Central memory CD8-positive, alpha-beta T cell (primary cell): Measurements from ENCODE around the gene SMIM1.
"Not testable (repeated sequence)": the region's sequence is repeated elsewhere in the genome, so short reads cannot be mapped to it uniquely, and the experiment has no call there.

Source experiments
- ATAC-seq: fragments of 150-1000 bp; cut with Tn5 transposase; replicated peaks from 2 replicates; pipeline ENCODE4 v1.10.0; 2022; ENCODE audit warnings: mild to moderate bottlenecking, moderate FRiP score, moderate number of reproducible peaks; ENCODE audit not compliant: poor library complexity, severe bottlenecking; ENCODE audit errors: extremely low read depth
- DNase-seq, 2 donors: peaks; one replicate each; pipeline ENCODE4 v3.0.0; 2021; ENCODE audit warnings: low spot score in 2 of 2
- H3K27ac Mint-ChIP-seq: one replicate; pipeline ENCODE4 v1.8.0; 2022; ENCODE audit warnings: low read depth, mild to moderate bottlenecking, moderate library complexity, mixed read lengths
- H3K27me3 Mint-ChIP-seq: one replicate; pipeline ENCODE4 v1.8.0; 2022; ENCODE audit warnings: mixed read lengths
- H3K36me3 Mint-ChIP-seq: one replicate; pipeline ENCODE4 v1.8.0; 2022; ENCODE audit warnings: mild to moderate bottlenecking, moderate library complexity, mixed read lengths; ENCODE audit not compliant: insufficient read depth
- H3K4me1 Mint-ChIP-seq: one replicate; pipeline ENCODE4 v1.8.0; 2022; ENCODE audit warnings: mixed read lengths
- H3K4me3 Mint-ChIP-seq: one replicate; pipeline ENCODE4 v1.8.0; 2022; ENCODE audit warnings: mild to moderate bottlenecking, moderate library complexity, mixed read lengths
- H3K9me3 Mint-ChIP-seq: one replicate; pipeline ENCODE4 v1.8.0; 2022; ENCODE audit warnings: mixed read lengths

SMIM1 gene, protein sequence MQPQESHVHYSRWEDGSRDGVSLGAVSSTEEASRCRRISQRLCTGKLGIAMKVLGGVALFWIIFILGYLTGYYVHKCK

DNA sequence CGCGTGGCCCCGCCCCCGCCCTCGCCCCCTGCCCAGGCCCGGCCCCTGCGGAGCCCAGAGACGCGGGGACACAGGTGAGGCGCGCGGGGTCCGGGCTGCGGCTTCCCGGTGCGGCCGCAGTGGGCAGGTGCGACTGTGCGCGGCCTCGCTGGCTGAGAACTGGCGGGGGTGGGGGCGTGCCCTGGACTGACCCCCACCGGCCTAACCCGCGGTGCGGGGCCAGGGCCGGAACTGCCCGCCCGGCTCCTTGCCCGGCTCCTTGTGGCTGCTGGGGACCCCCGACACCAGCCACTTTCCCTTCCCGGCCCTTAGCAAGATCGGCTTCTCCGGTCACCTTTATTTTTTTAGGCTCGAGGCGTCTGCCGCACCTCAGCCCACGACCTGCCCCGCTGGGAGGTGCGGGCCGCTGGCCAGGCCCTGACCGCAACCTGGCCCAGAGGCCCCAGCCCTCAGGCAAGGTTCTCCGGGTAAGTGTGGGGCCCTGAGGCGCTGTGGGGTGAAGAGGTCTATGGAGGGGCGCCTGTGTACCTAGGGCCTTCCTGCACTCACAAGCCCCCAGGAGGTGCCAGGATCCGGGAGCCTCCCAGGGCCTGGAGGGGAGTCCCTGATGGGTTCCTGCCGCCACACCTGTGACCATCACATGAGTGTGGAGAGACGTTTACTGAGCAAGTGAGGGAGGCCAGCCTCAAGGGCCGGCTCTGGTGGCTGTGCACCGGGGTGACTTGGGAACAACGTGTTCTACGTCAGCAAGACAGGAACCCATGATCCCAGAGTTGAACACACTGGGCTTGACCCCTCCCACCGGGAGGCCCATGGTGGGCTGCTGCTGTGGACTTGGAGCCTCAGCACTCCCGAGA lies at the start of gene SMIM1:
SMIM1 (plus strand) TSS at position 35 of the 857 bp plus-strand sequence. CDS start 2,625 bp downstream, outside the sequence.
- Mint-ChIP-seq H3K4me3 (peak within 1 kb of the TSS; percentile 69), H3K4me1 (peaks cover 9% of the 10 kb centered on the region), H3K9me3 (no peaks in the 10 kb centered on the region), H3K27me3 (peaks cover under 1% of the 10 kb centered on the region), H3K36me3 (peaks cover 6% of the 10 kb centered on the region), H3K27ac (peak within 1 kb of the TSS; percentile 35)
- ATAC-seq: no peak
- DNase-seq: no peak

DNA sequence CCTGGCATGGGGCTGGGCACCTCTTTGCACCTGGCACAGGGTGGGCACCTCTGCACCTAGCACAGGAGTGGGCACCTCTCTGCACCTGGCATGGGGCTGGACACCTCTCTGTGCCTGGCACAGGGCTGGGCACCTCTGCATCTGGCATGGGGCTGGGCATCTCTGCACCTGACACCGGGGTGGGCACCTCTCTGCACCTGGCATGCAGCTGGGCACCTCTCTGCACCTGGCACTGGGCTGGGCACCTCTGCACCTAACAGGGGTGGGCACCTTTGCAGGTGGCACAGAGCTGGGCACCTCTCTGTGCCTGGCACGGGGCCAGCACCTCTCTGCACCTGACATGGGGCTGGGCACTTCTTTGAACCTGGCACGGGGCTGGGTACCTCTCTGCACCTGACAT lies 49.7 kb upstream of the SMIM1 start:
- Mint-ChIP-seq H3K27me3 (no peaks in the 10 kb centered on the region), H3K4me1 (peaks cover 11% of the 10 kb centered on the region), H3K36me3 (peaks cover 1% of the 10 kb centered on the region), H3K27ac (no peak overlapping the region), H3K9me3 (no peaks in the 10 kb centered on the region), H3K4me3 (no peak overlapping the region)
- DNase-seq (no peak), ATAC-seq (no peak)

DNA sequence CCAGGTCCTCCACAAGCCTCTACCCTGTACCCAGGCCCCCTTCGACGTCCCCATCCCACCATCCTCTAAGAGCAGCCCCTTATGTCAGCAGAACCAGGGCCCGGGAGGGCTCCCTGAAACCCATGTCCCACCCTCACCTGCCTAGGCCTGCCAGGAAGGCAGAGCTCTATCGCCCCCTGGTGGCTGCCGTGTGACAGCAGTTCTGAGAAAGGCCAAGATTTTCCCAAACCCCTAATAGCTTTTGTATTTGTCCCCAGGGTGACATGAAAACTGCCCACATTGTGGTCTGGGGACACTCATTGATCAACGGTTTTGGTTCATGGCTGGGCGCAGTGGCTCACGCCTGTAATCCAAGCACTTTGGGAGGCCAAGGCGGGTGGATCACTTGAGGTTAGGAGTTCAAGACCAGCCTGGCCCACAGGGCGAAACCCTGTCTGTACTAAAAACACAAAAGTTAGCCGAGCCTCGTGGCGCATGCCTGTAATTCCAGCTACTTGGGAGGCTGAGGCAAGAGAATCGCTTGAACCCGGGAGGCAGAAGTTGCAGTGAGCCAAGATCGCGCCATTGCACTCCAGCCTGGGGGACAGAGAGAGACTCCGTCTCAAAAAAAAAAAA lies 48.0 kb upstream of the SMIM1 start:
- H3K4me3 Mint-ChIP-seq, H3K27ac Mint-ChIP-seq, H3K36me3 Mint-ChIP-seq, H3K4me1 Mint-ChIP-seq, H3K9me3 Mint-ChIP-seq, ATAC-seq, H3K27me3 Mint-ChIP-seq: not testable (repeated sequence)
- peak; percentile 50 to 68 for DNase-seq

DNA sequence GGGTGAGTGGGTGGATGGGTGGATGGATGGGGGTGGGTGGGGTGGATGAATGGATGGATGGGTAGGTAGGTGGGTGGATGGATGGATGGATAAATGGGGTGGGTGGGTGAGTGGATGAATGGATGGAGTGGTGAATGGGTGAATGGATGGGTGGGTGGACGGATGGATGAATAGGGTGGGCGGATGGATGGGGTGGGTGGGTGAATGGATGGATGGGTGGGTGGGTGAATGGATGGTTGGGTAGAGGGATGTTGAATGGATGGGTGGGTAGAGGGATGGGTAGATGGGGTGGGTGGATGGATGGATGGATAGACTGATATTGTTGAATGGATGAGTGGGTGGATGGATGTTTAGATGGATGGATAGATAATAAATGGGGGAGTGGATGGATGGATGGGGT lies 47.2 kb upstream of the SMIM1 start:
- no peaks in the 10 kb centered on the region for H3K27me3 Mint-ChIP-seq
- H3K27ac Mint-ChIP-seq: no peak overlapping the region
- ATAC-seq (no peak), DNase-seq (no peak)
- H3K9me3 Mint-ChIP-seq: no peaks in the 10 kb centered on the region
- H3K36me3 Mint-ChIP-seq: no peaks in the 10 kb centered on the region
- peaks cover 5% of the 10 kb centered on the region for H3K4me1 Mint-ChIP-seq
- no peak overlapping the region for H3K4me3 Mint-ChIP-seq

DNA sequence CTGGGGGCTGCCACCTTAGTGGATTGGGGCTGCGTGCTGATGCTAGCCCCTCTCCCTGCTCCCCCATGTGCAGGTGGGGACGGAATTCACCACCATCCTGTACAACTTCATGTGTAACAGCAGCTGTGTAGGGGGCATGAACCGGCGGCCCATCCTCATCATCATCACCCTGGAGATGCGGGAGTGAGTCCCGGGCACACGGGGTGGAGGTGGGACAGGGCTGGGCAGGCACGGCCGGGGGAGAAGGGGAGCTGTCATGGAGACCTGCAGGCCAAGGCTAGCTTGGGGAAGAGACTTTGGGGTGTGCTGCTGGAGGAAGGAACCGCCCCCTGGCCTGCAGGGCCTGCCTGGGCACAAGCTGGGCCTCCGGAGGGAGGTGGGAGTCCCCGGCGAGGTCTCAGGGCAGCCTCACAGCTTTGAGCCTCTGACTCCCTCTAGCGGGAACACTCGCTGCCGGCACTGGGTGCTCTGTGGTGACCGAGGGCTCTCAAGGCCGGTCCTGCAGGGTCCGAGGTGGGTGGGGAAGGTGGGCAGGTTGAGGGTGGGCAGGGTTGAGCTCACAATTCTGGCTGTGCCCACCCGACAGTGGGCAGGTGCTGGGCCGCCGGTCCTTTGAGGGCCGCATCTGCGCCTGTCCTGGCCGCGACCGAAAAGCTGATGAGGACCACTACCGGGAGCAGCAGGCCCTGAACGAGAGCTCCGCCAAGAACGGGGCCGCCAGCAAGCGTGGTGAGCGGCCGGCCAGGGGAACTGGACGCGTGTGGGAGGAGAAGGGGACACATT lies 45.3 kb upstream of the SMIM1 start:
- Mint-ChIP-seq H3K4me1 (peaks cover 5% of the 10 kb centered on the region), H3K4me3 (no peak overlapping the region), H3K9me3 (no peaks in the 10 kb centered on the region), H3K27me3 (no peaks in the 10 kb centered on the region), H3K36me3 (no peaks in the 10 kb centered on the region), H3K27ac (no peak overlapping the region)
- no peak for DNase-seq
- no peak for ATAC-seq

DNA sequence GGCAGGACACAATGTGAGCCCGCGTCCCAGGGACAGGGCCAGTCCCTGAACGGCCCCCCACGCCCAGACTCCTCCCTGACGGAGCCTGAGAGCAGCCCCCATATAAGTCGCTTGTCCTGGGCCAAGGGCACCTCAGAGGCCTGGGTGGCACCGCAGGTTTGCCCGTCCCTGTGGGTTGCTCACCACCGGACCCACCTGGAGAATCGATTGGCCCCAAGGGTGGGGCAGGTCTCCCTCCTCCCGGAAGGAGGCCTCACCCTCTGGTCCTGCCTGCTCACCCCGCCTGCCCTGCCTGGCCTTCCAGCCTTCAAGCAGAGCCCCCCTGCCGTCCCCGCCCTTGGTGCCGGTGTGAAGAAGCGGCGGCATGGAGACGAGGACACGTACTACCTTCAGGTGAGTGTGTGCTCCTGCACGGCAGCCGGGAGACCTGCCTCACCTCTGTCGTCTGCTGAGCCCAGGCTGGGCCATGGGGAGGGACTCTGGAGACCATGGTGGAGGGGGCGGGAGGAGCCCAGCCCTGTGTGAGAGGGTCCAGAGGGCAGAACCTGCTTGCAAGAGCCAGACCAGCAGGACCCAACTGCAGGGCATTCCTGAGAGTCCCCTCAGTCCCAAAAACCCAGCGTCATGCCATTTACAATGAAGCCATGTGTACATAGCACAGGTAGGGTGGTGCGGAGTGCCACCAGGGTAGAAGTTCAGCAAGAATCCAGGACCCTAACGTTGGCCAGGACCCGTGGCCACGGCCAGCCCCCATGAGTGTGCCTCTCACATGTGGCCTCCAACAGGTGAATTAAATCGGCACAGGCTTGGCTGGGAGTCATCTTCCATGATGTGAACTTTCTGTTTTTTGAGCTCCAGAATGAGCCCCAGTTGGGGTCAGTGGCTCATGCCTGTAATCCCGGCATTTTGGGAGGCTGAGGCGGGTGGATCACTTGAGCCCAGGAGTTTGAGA lies 44.4 kb upstream of the SMIM1 start:
- H3K9me3 Mint-ChIP-seq: no peaks in the 10 kb centered on the region
- no peaks in the 10 kb centered on the region for H3K36me3 Mint-ChIP-seq
- ATAC-seq (no peak), DNase-seq (no peak)
- H3K27me3 Mint-ChIP-seq: no peaks in the 10 kb centered on the region
- no peak overlapping the region for H3K4me3 Mint-ChIP-seq
- no peak overlapping the region for H3K27ac Mint-ChIP-seq
- H3K4me1 Mint-ChIP-seq: peaks cover 5% of the 10 kb centered on the region

DNA sequence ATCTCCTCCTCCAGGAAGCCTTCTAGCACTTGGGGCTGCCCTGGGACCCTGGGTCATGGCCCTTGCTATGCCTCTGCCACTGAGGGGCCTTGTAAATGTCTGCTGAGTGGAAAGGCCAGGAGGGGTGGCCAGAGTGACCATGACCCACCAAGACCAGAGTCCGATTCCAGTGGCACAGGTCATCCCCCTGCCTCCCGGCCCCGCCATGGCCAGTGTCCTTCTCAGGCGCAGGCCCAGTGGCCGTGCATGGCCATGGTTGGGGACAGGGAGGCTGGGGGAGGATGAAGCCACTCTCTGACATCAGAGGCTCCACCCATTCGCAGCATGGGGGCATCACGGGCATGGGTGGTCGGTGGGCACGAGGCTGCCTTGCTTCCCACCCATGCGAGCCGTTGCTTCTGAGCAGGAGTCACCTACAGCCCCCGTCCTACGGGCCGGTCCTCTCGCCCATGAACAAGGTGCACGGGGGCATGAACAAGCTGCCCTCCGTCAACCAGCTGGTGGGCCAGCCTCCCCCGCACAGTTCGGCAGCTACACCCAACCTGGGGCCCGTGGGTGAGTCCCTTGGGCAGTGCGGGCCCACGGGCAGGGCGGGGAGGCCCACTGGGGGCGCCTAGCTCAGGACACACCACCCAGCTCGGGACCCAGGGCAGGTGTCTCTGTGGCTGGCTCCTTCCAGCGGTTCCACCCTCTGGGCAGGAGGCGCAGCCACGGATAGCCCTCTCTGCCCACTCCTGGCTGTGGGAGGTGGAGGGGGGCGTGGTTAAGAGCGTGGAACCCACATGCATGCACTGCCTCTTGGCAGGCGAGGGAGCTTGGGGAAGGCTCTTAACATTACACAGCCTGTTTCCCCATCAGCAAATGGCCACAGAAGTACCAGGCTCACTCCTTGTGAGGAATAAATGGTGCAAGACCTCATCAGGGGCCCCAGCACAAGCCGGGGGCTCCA lies 42.7 kb upstream of the SMIM1 start:
- DNase-seq (no peak), ATAC-seq (no peak)
- no peaks in the 10 kb centered on the region for H3K36me3 Mint-ChIP-seq
- H3K4me3 Mint-ChIP-seq: no peak overlapping the region
- no peaks in the 10 kb centered on the region for H3K9me3 Mint-ChIP-seq
- no peak overlapping the region for H3K27ac Mint-ChIP-seq
- no peaks in the 10 kb centered on the region for H3K27me3 Mint-ChIP-seq
- no peaks in the 10 kb centered on the region for H3K4me1 Mint-ChIP-seq

DNA sequence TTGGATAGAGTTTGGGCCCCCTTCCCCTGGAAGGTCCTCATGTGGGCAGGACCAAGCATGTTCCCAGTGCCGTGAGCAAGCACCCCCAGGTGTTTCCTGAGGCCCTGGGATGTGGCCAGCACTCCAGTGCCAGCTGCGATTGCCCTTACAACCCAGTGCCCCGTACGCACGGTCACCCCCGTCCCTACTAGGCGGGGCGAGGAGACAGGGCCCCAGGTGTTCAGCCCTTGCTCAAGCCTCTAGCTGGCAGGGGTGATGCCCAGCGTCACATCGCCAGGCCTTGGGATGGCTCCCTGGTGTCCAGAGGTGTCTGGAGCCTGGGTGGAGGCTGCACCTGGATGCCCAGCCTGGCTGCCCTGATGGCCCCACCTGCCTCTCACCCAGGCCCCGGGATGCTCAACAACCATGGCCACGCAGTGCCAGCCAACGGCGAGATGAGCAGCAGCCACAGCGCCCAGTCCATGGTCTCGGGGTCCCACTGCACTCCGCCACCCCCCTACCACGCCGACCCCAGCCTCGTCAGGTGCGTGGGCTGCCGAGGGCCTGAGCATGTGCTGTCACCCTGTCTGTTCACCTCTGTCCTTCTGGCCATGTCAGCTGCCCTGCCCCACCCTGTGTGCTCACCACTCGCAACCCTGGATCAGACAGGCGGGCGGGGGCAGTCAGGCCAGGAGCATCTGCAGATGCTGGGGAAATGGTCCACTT lies 41.9 kb upstream of the SMIM1 start:
- no peak overlapping the region for H3K27ac Mint-ChIP-seq

DNA sequence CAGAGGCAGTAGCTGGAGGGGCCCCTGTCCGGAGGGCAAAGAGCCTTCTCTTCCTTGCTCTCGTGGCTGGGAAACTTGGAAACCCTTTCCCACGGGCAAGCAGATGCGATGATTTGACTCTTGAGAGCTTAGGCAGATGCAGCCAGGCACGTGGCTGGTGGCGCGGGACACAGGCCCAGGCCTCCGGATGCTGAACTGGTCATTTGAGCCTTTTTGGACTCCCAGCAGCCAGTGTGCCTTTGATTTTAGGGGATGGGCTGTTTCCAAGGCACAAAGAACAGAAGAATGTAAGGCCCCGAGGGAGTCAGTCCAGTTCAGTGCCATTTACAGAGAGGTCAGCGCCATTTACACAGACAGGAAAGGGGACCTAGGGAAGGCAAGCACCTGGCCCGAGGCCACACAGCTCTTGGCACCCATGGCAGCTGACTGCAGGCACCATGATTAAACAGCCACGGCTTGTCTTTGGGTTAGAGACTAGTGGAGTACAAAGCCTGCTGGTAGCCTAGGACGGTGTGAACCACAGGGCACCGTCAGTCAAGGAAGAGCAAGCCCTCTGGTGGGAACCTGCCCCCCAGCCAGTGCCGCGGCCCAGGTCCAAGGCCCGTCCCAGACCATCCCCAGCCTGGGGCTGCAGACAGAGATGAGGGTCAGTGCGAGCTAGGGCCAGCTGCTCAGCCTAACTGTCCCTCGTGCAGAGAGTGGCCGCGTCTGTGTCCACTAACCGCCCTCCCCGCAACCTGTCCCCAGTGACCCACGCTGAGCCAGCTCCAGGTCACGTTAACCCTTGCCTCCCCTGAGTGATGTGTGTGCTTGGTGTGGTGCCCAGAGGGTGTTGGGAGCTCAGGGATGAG lies 40.7 kb upstream of the SMIM1 start:
- no peak overlapping the region for H3K4me3 Mint-ChIP-seq
- no peak for DNase-seq
- no peaks in the 10 kb centered on the region for H3K27me3 Mint-ChIP-seq
- no peak for ATAC-seq
- no peak overlapping the region for H3K27ac Mint-ChIP-seq
- H3K36me3 Mint-ChIP-seq: peaks cover 1% of the 10 kb centered on the region
- H3K9me3 Mint-ChIP-seq: no peaks in the 10 kb centered on the region
- no peaks in the 10 kb centered on the region for H3K4me1 Mint-ChIP-seq

More for the DNA sequence above, 41.9 kb upstream of the SMIM1 start:
- DNase-seq: no peak
- ATAC-seq: no peak
- Mint-ChIP-seq H3K27me3 (no peaks in the 10 kb centered on the region), H3K4me1 (no peaks in the 10 kb centered on the region), H3K36me3 (no peaks in the 10 kb centered on the region), H3K9me3 (no peaks in the 10 kb centered on the region), H3K4me3 (no peak overlapping the region)

DNA sequence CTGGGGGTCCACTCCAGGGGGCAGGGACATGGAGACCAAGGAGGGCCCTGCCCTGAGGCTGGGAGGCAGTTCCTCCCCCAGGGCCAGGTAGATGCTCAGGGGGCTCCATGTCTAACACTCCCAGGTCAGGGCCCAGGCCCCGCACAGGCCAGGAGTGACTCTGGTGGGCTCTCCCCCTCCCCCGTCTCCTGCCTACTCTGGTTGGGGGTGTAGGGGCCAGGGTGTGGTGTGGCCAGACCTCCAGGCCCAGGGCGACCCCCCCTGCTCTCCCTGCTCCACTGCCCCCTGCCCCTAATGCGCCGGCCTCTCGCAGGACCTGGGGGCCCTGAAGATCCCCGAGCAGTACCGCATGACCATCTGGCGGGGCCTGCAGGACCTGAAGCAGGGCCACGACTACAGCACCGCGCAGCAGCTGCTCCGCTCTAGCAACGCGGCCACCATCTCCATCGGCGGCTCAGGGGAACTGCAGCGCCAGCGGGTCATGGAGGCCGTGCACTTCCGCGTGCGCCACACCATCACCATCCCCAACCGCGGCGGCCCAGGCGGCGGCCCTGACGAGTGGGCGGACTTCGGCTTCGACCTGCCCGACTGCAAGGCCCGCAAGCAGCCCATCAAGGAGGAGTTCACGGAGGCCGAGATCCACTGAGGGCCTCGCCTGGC lies 40.0 kb upstream of the SMIM1 start:
- H3K27ac Mint-ChIP-seq: no peak overlapping the region
- DNase-seq: no peak

More for the DNA sequence above, 40.0 kb upstream of the SMIM1 start:
- no peak for ATAC-seq
- Mint-ChIP-seq H3K4me1 (no peaks in the 10 kb centered on the region), H3K4me3 (no peak overlapping the region), H3K36me3 (peaks cover 1% of the 10 kb centered on the region), H3K27me3 (no peaks in the 10 kb centered on the region), H3K9me3 (no peaks in the 10 kb centered on the region)
